ENCODE measurements around the gene ATP12A.
A peak's percentile ranks its signal among the peaks of the same experiment; 100 is the strongest.

Gene ATP12A

GRCh38 chr13:24663089-24663395, 17.2 kb upstream of the ATP12A start:
- DNase-seq (ENCODE audit: low read depth in 2 of 2): no peak

- no peak for DNase-seq (ENCODE audit: low read depth in 2 of 2)
These were observed 16.6 kb upstream of the ATP12A start for GRCh38 chr13:24663586-24663985.

- DNase-seq (ENCODE audit: low read depth in 2 of 2): no peak
These were observed 15.3 kb upstream of the ATP12A start for GRCh38 chr13:24664726-24665409.

- no peak for DNase-seq (ENCODE audit: low read depth in 2 of 2)
These were observed 11.7 kb upstream of the ATP12A start for GRCh38 chr13:24668511-24668910.

- DNase-seq (ENCODE audit: low read depth in 2 of 2): no peak
These were observed 11.1 kb upstream of the ATP12A start for GRCh38 chr13:24668955-24669582.

GRCh38 chr13:24670174-24670573, 10.0 kb upstream of the ATP12A start:
- DNase-seq (ENCODE audit: low read depth in 2 of 2): no peak

- no peak for DNase-seq (ENCODE audit: low read depth in 2 of 2)
These were observed 9.2 kb upstream of the ATP12A start for GRCh38 chr13:24670961-24671381.

GRCh38 chr13:24671386-24672113, 8.7 kb upstream of the ATP12A start:
- no peak for DNase-seq (ENCODE audit: low read depth in 2 of 2)

- no peak for DNase-seq (ENCODE audit: low read depth in 2 of 2)
These were observed 7.8 kb upstream of the ATP12A start for GRCh38 chr13:24672141-24673132.

- no peak for DNase-seq (ENCODE audit: low read depth in 2 of 2)
These were observed 4.2 kb upstream of the ATP12A start for GRCh38 chr13:24675806-24676570.

- no peak for DNase-seq (ENCODE audit: low read depth in 2 of 2)
These were observed 2.1 kb upstream of the ATP12A start for GRCh38 chr13:24678151-24678550.

- no peak for DNase-seq (ENCODE audit: low read depth in 2 of 2)
These were observed 522 bp upstream of the ATP12A start for GRCh38 chr13:24679686-24680085.

GRCh38 chr13:24680921-24681604, 855 bp downstream of the ATP12A start:
- no peak for DNase-seq (ENCODE audit: low read depth in 2 of 2)

- DNase-seq (ENCODE audit: low read depth in 2 of 2): no peak
These were observed 1.7 kb downstream of the ATP12A start for GRCh38 chr13:24681930-24682329.

GRCh38 chr13:24682353-24682752, 2.1 kb downstream of the ATP12A start:
- no peak for DNase-seq (ENCODE audit: low read depth in 2 of 2)

- DNase-seq (ENCODE audit: low read depth in 2 of 2): no peak
These were observed 3.1 kb downstream of the ATP12A start for GRCh38 chr13:24683351-24683750.

- peak in 1 of 2 experiments; percentile 57 for DNase-seq (ENCODE audit: low read depth in 2 of 2)
These were observed 3.8 kb downstream of the ATP12A start for GRCh38 chr13:24683838-24684599.

GRCh38 chr13:24684600-24684998, 4.4 kb downstream of the ATP12A start:
- DNase-seq (ENCODE audit: low read depth in 2 of 2): peak in 1 of 2 experiments; percentile 35

GRCh38 chr13:24685314-24685713, 5.1 kb downstream of the ATP12A start:
- no peak for DNase-seq (ENCODE audit: low read depth in 2 of 2)

GRCh38 chr13:24687611-24688010, 7.4 kb downstream of the ATP12A start:
- no peak for DNase-seq (ENCODE audit: low read depth in 2 of 2)

Data from stimulated activated CD4-positive, alpha-beta T cell treated with anti-CD3 and anti-CD28 coated beads, Interleukin-12 subunit alpha, Interleukin-12 subunit beta, amount 100 ng/mL, for 24 hours (primary cell).